ENCODE measurements around the gene ZGLP1.

The ZGLP1 gene

DNA sequence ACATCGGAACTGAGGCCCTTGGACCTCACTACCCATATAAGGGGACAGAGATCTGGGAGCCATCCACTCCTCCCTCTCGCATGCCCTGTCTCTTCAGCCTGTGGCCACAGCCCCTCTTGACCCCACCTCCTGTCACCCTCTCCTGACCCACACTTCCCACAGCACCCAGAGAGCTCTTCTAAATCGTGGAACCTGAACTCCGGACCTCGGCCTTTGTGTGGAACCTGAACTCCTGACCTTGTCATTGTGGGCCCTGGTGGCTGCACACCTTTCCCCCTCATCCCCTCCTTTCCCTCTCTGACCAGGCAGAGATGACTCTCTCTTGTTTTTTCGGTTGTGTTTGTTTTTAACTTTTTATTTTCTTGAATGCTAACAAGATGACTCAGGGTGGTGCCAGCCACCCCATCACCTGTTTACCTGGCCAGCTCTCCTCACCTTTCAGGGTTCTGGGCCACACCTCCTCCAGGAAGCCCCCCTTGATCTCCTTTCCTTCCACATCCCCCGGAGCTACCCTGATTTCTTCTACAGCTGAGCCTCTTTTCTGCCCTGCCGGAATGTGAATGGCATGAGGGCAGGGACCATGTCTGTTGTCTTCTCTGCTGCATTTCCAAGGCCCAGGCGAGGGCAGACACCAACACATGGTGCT lies 52.5 kb downstream of the ZGLP1 start:
- Histone ChIP-seq H2AFZ (no peak overlapping the region), H3K79me2 (no peaks in the 10 kb centered on the region), H3K4me3 (ENCODE audit: low read depth, low read length) (no peak overlapping the region), H3K27ac (no peak overlapping the region), H3K36me3 (ENCODE audit: control insufficient read depth, insufficient read depth, low read length) (no peaks in the 10 kb centered on the region), H3K27me3 (ENCODE audit: control insufficient read depth, insufficient read depth, low read length) (no peaks in the 10 kb centered on the region), H3K9me3 (ENCODE audit: control insufficient read depth, low read length) (no peaks in the 10 kb centered on the region), H3K4me1 (no peaks in the 10 kb centered on the region), H3K4me2 (ENCODE audit: low read length) (no peak overlapping the region), H3K9ac (no peak overlapping the region)
- TF ChIP-seq, protein P1, sequence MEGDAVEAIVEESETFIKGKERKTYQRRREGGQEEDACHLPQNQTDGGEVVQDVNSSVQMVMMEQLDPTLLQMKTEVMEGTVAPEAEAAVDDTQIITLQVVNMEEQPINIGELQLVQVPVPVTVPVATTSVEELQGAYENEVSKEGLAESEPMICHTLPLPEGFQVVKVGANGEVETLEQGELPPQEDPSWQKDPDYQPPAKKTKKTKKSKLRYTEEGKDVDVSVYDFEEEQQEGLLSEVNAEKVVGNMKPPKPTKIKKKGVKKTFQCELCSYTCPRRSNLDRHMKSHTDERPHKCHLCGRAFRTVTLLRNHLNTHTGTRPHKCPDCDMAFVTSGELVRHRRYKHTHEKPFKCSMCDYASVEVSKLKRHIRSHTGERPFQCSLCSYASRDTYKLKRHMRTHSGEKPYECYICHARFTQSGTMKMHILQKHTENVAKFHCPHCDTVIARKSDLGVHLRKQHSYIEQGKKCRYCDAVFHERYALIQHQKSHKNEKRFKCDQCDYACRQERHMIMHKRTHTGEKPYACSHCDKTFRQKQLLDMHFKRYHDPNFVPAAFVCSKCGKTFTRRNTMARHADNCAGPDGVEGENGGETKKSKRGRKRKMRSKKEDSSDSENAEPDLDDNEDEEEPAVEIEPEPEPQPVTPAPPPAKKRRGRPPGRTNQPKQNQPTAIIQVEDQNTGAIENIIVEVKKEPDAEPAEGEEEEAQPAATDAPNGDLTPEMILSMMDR (IDR thresholded peaks at IDR 0.05), result no peak

DNA sequence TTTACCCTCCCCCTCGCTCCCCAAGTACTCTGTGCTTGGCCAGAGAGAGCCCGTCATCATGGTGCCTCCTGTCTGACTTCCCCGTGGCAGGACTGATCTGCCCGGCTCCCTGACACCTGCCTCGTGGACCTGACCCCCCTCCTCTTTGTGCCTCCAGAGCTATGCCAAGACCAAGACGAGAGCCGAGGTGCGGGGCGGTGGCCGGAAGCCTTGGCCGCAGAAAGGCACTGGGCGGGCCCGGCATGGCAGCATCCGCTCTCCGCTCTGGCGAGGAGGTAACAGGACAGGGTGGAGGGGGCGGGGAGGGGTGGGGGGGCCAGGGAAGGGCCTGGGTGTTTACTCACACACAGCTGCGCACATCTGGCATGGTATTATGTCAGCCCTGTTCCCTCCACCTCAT lies 53.1 kb downstream of the ZGLP1 start:
- Histone ChIP-seq H3K4me2 (ENCODE audit: low read length) (no peak overlapping the region), H3K27ac (no peak overlapping the region), H3K36me3 (ENCODE audit: control insufficient read depth, insufficient read depth, low read length) (no peaks in the 10 kb centered on the region), H3K9ac (no peak overlapping the region), H3K4me3 (ENCODE audit: low read depth, low read length) (no peak overlapping the region), H2AFZ (no peak overlapping the region), H3K4me1 (no peaks in the 10 kb centered on the region), H3K27me3 (ENCODE audit: control insufficient read depth, insufficient read depth, low read length) (no peaks in the 10 kb centered on the region), H3K9me3 (ENCODE audit: control insufficient read depth, low read length) (no peaks in the 10 kb centered on the region), H3K79me2 (no peaks in the 10 kb centered on the region)
- TF ChIP-seq, protein P1 (IDR thresholded peaks at IDR 0.05), result no peak

DNA sequence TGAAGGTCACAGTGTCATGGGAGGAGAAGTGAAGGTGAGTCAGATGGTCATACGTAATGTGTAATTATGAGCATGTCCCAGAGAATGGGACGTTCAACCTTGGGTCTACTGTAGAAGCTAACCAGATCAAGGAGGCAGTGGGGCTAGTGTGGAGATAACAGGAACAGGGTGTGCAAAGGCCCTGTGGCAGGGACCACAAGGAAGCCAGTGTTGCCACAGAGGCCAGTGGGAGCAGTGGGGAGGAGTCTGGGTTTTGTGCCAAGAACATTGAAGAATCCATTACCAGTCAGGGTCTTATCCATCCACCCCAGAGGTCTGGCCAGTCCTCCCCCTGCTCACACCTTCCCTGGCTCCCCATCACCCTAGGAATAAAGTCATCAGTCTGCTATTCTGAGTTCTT lies 54.3 kb downstream of the ZGLP1 start:
- no peak overlapping the region for H2AFZ ChIP-seq
- no peaks in the 10 kb centered on the region for H3K79me2 ChIP-seq
- no peak overlapping the region for H3K4me3 ChIP-seq (ENCODE audit: low read depth, low read length)
- H3K27me3 ChIP-seq (ENCODE audit: control insufficient read depth, insufficient read depth, low read length), result no peaks in the 10 kb centered on the region
- TF ChIP-seq, protein P1 (IDR thresholded peaks at IDR 0.05), result no peak
- H3K27ac ChIP-seq, result no peak overlapping the region
- no peaks in the 10 kb centered on the region for H3K36me3 ChIP-seq (ENCODE audit: control insufficient read depth, insufficient read depth, low read length)
- H3K9me3 ChIP-seq (ENCODE audit: control insufficient read depth, low read length), result no peaks in the 10 kb centered on the region
- H3K9ac ChIP-seq, result no peak overlapping the region
- no peak overlapping the region for H3K4me2 ChIP-seq (ENCODE audit: low read length)
- no peaks in the 10 kb centered on the region for H3K4me1 ChIP-seq
